ENCODE data around the gene SSBP3. TPM values are rescaled to one million over a fixed set of nuclear protein-coding genes. Genes with fewer than 3 reads are reported as not detected.

SSBP3 gene
- total RNA-seq, 1 donor from 2014 or later = 70.7 TPM

DNA sequence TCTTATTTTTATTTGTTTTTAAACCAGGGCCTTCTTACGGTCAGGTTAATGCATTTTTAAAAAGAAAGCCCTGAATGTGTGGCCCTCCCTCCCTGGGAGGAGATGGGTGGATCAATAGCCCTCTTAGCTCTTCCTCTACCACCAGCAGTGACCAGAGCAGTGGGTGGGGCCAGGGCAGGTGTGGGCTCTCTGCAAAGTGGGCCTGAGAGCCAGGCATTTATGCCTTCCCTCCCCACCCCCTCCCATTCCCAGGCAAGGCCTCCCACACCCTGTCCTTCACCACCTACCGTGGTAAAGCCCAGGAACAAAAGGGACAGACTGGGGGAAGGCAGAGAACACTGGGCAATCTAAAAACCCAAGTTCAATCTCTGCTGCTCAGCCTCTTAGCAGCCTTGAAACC is 63.9 kb downstream of the SSBP3 start:
- intact Hi-C loops (cut with DNase I) = no loop called here
- Histone ChIP-seq H3K4me3 (no peak overlapping the region), H3K27ac (no peak overlapping the region), H3K27me3 (no peaks in the 10 kb centered on the region), H3K9me3 (no peaks in the 10 kb centered on the region), H3K36me3 (no peaks in the 10 kb centered on the region), H3K4me1 (peaks cover 30% of the 10 kb centered on the region)
- TF ChIP-seq POLR2AphosphoS5 (IDR thresholded peaks at IDR 0.05; ENCODE audit: insufficient read depth in 1 of 2, low read depth in 1 of 2) (no peak), POLR2A (IDR thresholded peaks at IDR 0.05) (no peak)
- TF ChIP-seq, protein P1, sequence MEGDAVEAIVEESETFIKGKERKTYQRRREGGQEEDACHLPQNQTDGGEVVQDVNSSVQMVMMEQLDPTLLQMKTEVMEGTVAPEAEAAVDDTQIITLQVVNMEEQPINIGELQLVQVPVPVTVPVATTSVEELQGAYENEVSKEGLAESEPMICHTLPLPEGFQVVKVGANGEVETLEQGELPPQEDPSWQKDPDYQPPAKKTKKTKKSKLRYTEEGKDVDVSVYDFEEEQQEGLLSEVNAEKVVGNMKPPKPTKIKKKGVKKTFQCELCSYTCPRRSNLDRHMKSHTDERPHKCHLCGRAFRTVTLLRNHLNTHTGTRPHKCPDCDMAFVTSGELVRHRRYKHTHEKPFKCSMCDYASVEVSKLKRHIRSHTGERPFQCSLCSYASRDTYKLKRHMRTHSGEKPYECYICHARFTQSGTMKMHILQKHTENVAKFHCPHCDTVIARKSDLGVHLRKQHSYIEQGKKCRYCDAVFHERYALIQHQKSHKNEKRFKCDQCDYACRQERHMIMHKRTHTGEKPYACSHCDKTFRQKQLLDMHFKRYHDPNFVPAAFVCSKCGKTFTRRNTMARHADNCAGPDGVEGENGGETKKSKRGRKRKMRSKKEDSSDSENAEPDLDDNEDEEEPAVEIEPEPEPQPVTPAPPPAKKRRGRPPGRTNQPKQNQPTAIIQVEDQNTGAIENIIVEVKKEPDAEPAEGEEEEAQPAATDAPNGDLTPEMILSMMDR (IDR thresholded peaks at IDR 0.05) = no peak
- no peak for DNase-seq (ENCODE audit: extremely low spot score in 2 of 2)

DNA sequence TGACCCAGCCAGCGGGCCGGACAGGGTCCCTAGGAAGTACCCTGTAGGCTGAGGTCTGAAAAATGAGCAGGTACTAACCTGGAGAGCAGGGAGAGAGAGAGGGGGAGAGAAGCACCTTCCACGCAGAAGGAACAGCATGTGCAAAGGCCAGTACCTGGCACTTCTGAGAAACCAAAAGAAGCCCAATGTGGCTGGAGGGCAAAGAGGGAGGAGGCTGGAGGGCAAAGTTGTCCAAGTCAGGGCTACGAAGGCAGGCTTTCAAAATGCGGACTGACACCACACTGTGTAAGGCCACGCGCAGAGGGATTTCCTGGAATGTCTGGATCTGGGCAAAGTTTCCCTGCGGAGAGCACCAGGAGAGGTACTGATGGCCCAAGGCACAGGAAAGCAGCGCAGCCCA is 64.4 kb downstream of the SSBP3 start:
- TF ChIP-seq POLR2AphosphoS5 (IDR thresholded peaks at IDR 0.05; ENCODE audit: insufficient read depth in 1 of 2, low read depth in 1 of 2) = no peak
- TF ChIP-seq POLR2A (IDR thresholded peaks at IDR 0.05) = no peak
- TF ChIP-seq, protein P1 (IDR thresholded peaks at IDR 0.05) = no peak
- DNase-seq (ENCODE audit: extremely low spot score in 2 of 2) = no peak
- no peaks in the 10 kb centered on the region for H3K27me3 ChIP-seq
- no peaks in the 10 kb centered on the region for H3K36me3 ChIP-seq
- H3K4me3 ChIP-seq = no peak overlapping the region
- intact Hi-C loops (cut with DNase I) = no loop called here
- H3K27ac ChIP-seq = no peak overlapping the region
- H3K9me3 ChIP-seq = no peaks in the 10 kb centered on the region
- peaks cover 36% of the 10 kb centered on the region for H3K4me1 ChIP-seq

DNA sequence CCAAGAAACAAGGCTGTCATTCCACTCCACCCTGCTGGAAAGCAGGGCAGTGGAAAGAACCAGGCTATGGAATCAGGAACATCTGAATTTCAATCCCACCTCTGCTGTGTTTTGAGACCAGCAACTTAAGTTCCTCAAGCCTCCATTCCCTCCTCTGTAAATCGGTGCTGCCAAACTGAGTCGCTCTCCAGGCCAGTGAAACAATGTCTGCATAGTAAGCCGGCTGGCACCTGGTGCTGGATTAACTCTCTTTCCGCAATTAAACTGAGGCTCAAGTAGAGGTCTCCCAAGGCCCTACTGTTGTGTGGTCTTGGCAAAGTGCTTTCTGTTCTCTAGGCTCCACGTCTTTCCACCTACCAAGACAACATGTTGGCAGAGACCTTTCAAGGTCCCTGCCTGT is 65.3 kb downstream of the SSBP3 start:
- H3K27ac ChIP-seq = no peak overlapping the region
- H3K4me1 ChIP-seq = peaks cover 44% of the 10 kb centered on the region
- DNase-seq (ENCODE audit: extremely low spot score in 2 of 2) = no peak
- no peak overlapping the region for H3K4me3 ChIP-seq
- H3K36me3 ChIP-seq = no peaks in the 10 kb centered on the region
- H3K27me3 ChIP-seq = no peaks in the 10 kb centered on the region
- H3K9me3 ChIP-seq = no peaks in the 10 kb centered on the region
- intact Hi-C loops (cut with DNase I) = no loop called here
- no peak for TF ChIP-seq POLR2A (IDR thresholded peaks at IDR 0.05)
- no peak for TF ChIP-seq POLR2AphosphoS5 (IDR thresholded peaks at IDR 0.05; ENCODE audit: insufficient read depth in 1 of 2, low read depth in 1 of 2)
- TF ChIP-seq, protein P1 (IDR thresholded peaks at IDR 0.05) = no peak

DNA sequence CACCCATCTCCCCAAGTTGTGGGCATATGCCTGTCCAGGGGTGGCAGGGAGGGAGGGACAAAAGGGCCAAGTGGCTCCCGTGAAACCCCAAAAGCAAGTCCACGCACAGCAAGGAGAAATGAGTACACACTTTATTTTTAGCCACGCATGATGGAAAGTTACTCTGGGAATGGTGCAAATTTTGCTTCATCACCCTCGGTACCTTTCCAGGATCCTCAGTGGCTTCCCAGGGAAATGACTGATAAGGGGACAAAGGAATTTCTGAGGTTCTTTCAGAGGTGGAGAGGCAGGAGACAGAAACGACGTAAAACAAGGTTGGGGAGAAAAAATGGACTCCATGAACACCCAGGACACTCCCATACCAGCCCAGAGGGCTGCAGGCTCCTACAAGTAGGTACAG is 65.8 kb downstream of the SSBP3 start:
- H3K4me1 ChIP-seq = peaks cover 49% of the 10 kb centered on the region
- H3K36me3 ChIP-seq = no peaks in the 10 kb centered on the region
- no peaks in the 10 kb centered on the region for H3K27me3 ChIP-seq
- no peak for DNase-seq (ENCODE audit: extremely low spot score in 2 of 2)
- TF ChIP-seq POLR2A (IDR thresholded peaks at IDR 0.05) = no peak
- TF ChIP-seq POLR2AphosphoS5 (IDR thresholded peaks at IDR 0.05; ENCODE audit: insufficient read depth in 1 of 2, low read depth in 1 of 2) = no peak
- TF ChIP-seq, protein P1 (IDR thresholded peaks at IDR 0.05) = no peak
- H3K9me3 ChIP-seq = no peaks in the 10 kb centered on the region
- intact Hi-C loops (cut with DNase I) = no loop called here
- H3K27ac ChIP-seq = no peak overlapping the region
- no peak overlapping the region for H3K4me3 ChIP-seq

DNA sequence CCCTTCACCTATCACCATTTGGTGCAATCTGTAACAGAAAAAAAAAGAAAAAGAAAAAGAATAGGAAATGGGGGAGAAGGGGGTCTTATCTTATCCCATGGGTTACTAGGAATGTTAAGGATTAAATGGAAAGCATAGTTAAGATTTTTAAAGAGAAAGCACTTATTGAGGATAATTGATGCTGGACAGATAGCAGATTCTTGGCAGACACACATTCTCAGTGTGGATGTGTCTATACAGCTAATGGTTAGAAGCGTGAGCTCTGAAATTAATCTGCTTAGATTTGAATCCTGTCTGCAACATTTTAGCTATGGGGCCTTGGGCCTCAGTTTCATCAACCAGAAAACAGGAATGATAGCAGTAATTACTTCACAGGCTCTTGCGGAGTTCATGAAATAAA is 67.1 kb downstream of the SSBP3 start:
- peaks cover 62% of the 10 kb centered on the region for H3K4me1 ChIP-seq
- intact Hi-C loops (cut with DNase I) = no loop called here
- no peaks in the 10 kb centered on the region for H3K36me3 ChIP-seq

More for the DNA sequence above, 67.1 kb downstream of the SSBP3 start:
- TF ChIP-seq POLR2AphosphoS5 (IDR thresholded peaks at IDR 0.05; ENCODE audit: insufficient read depth in 1 of 2, low read depth in 1 of 2) (no peak), POLR2A (IDR thresholded peaks at IDR 0.05) (no peak)
- TF ChIP-seq, protein P1 (IDR thresholded peaks at IDR 0.05) = no peak
- no peaks in the 10 kb centered on the region for H3K9me3 ChIP-seq
- no peak for DNase-seq (ENCODE audit: extremely low spot score in 2 of 2)
- H3K27me3 ChIP-seq = no peaks in the 10 kb centered on the region
- H3K4me3 ChIP-seq = no peak overlapping the region
- H3K27ac ChIP-seq = no peak overlapping the region
